ENCODE measurements around the gene NXT2. TPM values are rescaled to one million over a fixed set of nuclear protein-coding genes. Genes with fewer than 3 reads are reported as not detected.
A peak's percentile ranks its signal among the peaks of the same experiment; 100 is the strongest.
"Not testable (repeated sequence)": the region's sequence is repeated elsewhere in the genome, so short reads cannot be mapped to it uniquely, and the experiment has no call there.

Gene NXT2
- total and polyA plus RNA-seq, 2 experiments from 2014 or later = 6.9 to 11.5 TPM

DNA sequence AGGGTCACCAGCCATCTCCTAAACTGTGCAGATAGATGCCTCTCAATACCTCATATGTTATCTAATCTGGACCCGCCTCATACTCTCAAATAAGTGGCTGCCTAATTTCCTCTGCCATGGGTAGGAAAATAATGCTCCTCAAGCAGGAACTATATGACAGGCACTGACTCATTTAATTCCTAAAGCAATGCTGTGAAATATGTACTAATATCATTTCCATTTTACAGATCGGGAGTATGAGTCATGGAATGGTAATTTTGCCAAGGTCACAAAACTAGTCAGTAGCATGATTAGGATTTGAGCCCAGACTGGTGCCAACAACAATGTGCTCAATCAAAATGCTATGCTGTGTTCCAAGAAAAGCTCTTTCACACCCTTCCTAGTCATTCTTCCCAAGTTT is 3.0 kb upstream of the NXT2 start:
- no peaks in the 10 kb centered on the region for H3K9me2 ChIP-seq (ENCODE audit: insufficient read depth)
- H4K20me1 ChIP-seq (ENCODE audit: insufficient read depth) = no peaks in the 10 kb centered on the region
- H3K36me3 ChIP-seq (ENCODE audit: low read depth) = no peaks in the 10 kb centered on the region
- H3K79me2 ChIP-seq (ENCODE audit: insufficient read depth) = no peaks in the 10 kb centered on the region
- H3K4me1 ChIP-seq (ENCODE audit: insufficient read depth) = 0 out of 2 replicates have a peak, but pooled peaks cover 5% of the 10 kb centered on the region
- H3K4me3 ChIP-seq = no peak overlapping the region
- peaks cover 5% of the 10 kb centered on the region; the same call in 1 of the 2 replicates for H3F3A ChIP-seq (ENCODE audit: insufficient read depth)
- WGBS, 2 experiments (ENCODE audit: low coverage in 1 of 2, low lambda C conversion rate in 2 of 2, missing lambda C conversion rate in 2 of 2) = 36 to 43% methylated on average over 2 of the region's 2 CpGs
- no peak overlapping the region for H3K4me2 ChIP-seq (ENCODE audit: unreplicated experiment)
- no peak overlapping the region for H2AFZ ChIP-seq
- no peak overlapping the region for H3K9ac ChIP-seq
- H3K9me3 ChIP-seq (ENCODE audit: low read depth) = no peaks in the 10 kb centered on the region
- TF ChIP-seq EZH2 (IDR thresholded peaks at IDR 0.05; ENCODE audit: insufficient read depth, poor library complexity, severe bottlenecking) (no peak), EZH2phosphoT487 (IDR thresholded peaks at IDR 0.05; ENCODE audit: insufficient read depth, low read depth) (no peak)
- DNase-seq = peak; percentile 1
- no peak overlapping the region for H3K27ac ChIP-seq
- in situ Hi-C loops (cut with MboI) = no loop called here
- H3K27me3 ChIP-seq (replicated peaks; ENCODE audit: insufficient read depth) = no peaks in the 10 kb centered on the region

DNA sequence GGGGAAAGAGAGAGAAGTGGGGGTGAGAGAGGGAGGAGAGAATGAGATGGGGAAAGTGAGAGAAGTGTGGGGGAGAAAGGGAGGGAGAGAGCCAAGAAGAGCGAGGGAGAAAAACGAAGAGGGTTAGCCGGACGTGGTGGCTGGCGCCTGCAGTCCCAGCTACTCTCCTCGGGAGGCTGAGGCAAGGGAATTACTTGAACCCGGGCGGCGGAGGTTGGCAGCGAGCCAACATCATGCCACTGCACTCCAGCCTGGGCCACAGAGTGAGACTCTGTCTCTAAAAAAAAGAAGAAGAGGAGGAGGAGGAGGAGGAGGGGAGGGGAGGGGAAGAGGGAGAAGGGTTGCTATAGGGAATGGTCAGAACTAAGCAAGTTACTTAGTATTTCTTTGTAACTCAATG is 1.7 kb upstream of the NXT2 start:
- WGBS, 2 experiments (ENCODE audit: low coverage in 1 of 2, low lambda C conversion rate in 2 of 2, missing lambda C conversion rate in 2 of 2) = 72 to 100% methylated on average over 1 to 10 of the region's 10 CpGs
- Histone ChIP-seq H3K9me3 (ENCODE audit: low read depth) (no peaks in the 10 kb centered on the region), H3K27ac (no peak overlapping the region), H3K4me3 (no peak overlapping the region), H3K36me3 (ENCODE audit: low read depth) (no peaks in the 10 kb centered on the region), H3K27me3 (replicated peaks; ENCODE audit: insufficient read depth) (no peaks in the 10 kb centered on the region), H3K79me2 (ENCODE audit: insufficient read depth) (no peaks in the 10 kb centered on the region), H4K20me1 (ENCODE audit: insufficient read depth) (no peaks in the 10 kb centered on the region), H3K9ac (no peak overlapping the region), H3F3A (ENCODE audit: insufficient read depth) (peaks cover 5% of the 10 kb centered on the region; the same call in 1 of the 2 replicates), H3K4me1 (ENCODE audit: insufficient read depth) (0 out of 2 replicates have a peak, but pooled peaks cover 5% of the 10 kb centered on the region), H3K4me2 (ENCODE audit: unreplicated experiment) (no peak overlapping the region), H3K9me2 (ENCODE audit: insufficient read depth) (no peaks in the 10 kb centered on the region), H2AFZ (no peak overlapping the region)
- TF ChIP-seq EZH2 (IDR thresholded peaks at IDR 0.05; ENCODE audit: insufficient read depth, poor library complexity, severe bottlenecking) (no peak), EZH2phosphoT487 (IDR thresholded peaks at IDR 0.05; ENCODE audit: insufficient read depth, low read depth) (no peak)
- in situ Hi-C loops (cut with MboI) = no loop called here
- no peak for DNase-seq

DNA sequence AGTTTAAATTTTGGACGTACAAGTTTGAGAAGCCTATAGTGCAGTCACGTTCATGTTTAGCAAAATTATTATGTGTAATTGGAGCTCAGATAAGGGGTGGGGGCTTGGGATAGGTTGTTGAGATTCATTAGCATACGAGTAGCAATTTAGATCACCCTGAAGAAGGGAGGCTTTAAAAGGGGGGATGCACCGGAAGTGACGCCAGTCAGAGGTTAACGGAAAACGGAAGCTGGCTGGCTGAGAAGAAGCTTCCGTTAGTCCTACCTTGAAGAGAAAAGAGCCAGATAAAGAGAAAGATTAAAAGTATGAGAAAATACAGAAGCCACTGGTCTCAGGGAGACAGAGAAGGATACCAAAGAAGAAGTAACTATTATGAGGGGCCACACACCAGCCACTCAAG is 1.1 kb upstream of the NXT2 start:
- 92 to 93% methylated on average over 8 of the region's 8 CpGs for WGBS, 2 experiments (ENCODE audit: low coverage in 1 of 2, low lambda C conversion rate in 2 of 2, missing lambda C conversion rate in 2 of 2)
- H3K4me3 ChIP-seq = no peak overlapping the region

DNA sequence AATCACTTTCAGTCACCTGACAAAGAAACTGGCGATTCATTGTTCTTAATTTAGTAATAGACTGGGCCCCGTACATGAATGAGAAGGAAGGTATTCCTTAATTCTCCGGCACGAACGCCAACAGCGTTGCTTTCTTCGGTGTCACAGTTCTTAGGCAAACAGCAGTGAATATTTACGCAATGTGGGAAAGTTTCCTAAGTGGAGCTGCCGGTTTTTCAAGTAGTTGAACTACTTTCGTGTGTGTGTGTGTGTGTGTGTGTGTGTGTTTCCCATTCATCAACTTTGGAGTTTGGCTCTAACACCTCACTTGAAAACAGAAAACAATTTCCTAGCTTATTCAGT is 651 bp downstream of the NXT2 start:
- Histone ChIP-seq H3K27ac (peak overlapping the region; percentile 94), H3K9me3 (ENCODE audit: low read depth) (no peaks in the 10 kb centered on the region), H3F3A (ENCODE audit: insufficient read depth) (peaks cover 5% of the 10 kb centered on the region; the same call in 1 of the 2 replicates), H2AFZ (peak overlapping the region; percentile 98), H3K36me3 (ENCODE audit: low read depth) (no peaks in the 10 kb centered on the region), H4K20me1 (ENCODE audit: insufficient read depth) (no peaks in the 10 kb centered on the region), H3K79me2 (ENCODE audit: insufficient read depth) (no peaks in the 10 kb centered on the region), H3K9me2 (ENCODE audit: insufficient read depth) (no peaks in the 10 kb centered on the region), H3K27me3 (replicated peaks; ENCODE audit: insufficient read depth) (no peaks in the 10 kb centered on the region), H3K9ac (peak overlapping the region; percentile 92), H3K4me3 (peak overlapping the region; percentile 91), H3K4me1 (ENCODE audit: insufficient read depth) (0 out of 2 replicates have a peak, but pooled peaks cover 5% of the 10 kb centered on the region), H3K4me2 (ENCODE audit: unreplicated experiment) (peak overlapping the region; percentile 99)
- TF ChIP-seq EZH2phosphoT487 (IDR thresholded peaks at IDR 0.05; ENCODE audit: insufficient read depth, low read depth) (no peak), EZH2 (IDR thresholded peaks at IDR 0.05; ENCODE audit: insufficient read depth, poor library complexity, severe bottlenecking) (no peak)
- DNase-seq = peak; percentile 72
- in situ Hi-C loops (cut with MboI) = no loop called here
- 0 to 2% methylated on average over 9 to 10 of the region's 10 CpGs for whole genome bisulfite sequencing, 2 experiments (ENCODE audit: low coverage in 1 of 2, low lambda C conversion rate in 2 of 2, missing lambda C conversion rate in 2 of 2)

More for the DNA sequence above, 1.1 kb upstream of the NXT2 start:
- Histone ChIP-seq H3K36me3 (ENCODE audit: low read depth) (no peaks in the 10 kb centered on the region), H3K27me3 (replicated peaks; ENCODE audit: insufficient read depth) (no peaks in the 10 kb centered on the region), H4K20me1 (ENCODE audit: insufficient read depth) (no peaks in the 10 kb centered on the region), H2AFZ (peak overlapping the region; percentile 98; the same call in 1 of the 2 replicates), H3F3A (ENCODE audit: insufficient read depth) (peaks cover 5% of the 10 kb centered on the region; the same call in 1 of the 2 replicates), H3K4me1 (ENCODE audit: insufficient read depth) (0 out of 2 replicates have a peak, but pooled peaks cover 5% of the 10 kb centered on the region), H3K9ac (no peak overlapping the region), H3K27ac (no peak overlapping the region), H3K9me3 (ENCODE audit: low read depth) (no peaks in the 10 kb centered on the region), H3K79me2 (ENCODE audit: insufficient read depth) (no peaks in the 10 kb centered on the region), H3K9me2 (ENCODE audit: insufficient read depth) (no peaks in the 10 kb centered on the region), H3K4me2 (ENCODE audit: unreplicated experiment) (no peak overlapping the region)
- in situ Hi-C loops (cut with MboI) = no loop called here
- no peak for TF ChIP-seq EZH2phosphoT487 (IDR thresholded peaks at IDR 0.05; ENCODE audit: insufficient read depth, low read depth)
- no peak for TF ChIP-seq EZH2 (IDR thresholded peaks at IDR 0.05; ENCODE audit: insufficient read depth, poor library complexity, severe bottlenecking)
- DNase-seq = no peak

DNA sequence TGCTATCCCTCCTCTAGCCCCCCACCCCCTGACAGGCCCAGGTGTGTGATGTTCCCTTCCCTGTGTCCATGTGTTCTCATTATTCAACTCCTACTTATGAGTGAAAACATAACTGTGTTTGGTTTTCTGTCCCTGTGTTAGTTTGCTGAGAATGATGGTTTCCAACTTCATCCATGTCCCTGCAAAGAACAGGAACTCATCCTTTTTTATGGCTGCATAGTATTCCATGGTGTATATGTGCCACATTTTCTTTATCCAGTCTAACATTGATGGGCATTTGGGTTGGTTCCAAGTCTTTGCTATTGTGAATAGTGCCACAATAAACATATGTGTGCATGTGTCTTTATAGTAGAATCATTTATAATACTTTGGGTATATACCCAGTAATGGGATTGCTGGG is 2.4 kb downstream of the NXT2 start:
- H3K4me2 ChIP-seq (ENCODE audit: unreplicated experiment); H3F3A ChIP-seq (ENCODE audit: insufficient read depth); H3K27me3 ChIP-seq (replicated peaks; ENCODE audit: insufficient read depth); H4K20me1 ChIP-seq (ENCODE audit: insufficient read depth); H2AFZ ChIP-seq; H3K9me3 ChIP-seq (ENCODE audit: low read depth); H3K36me3 ChIP-seq (ENCODE audit: low read depth); H3K79me2 ChIP-seq (ENCODE audit: insufficient read depth); H3K27ac ChIP-seq; H3K9ac ChIP-seq; H3K9me2 ChIP-seq (ENCODE audit: insufficient read depth); H3K4me1 ChIP-seq (ENCODE audit: insufficient read depth); DNase-seq; in situ Hi-C loops (cut with MboI); H3K4me3 ChIP-seq: not testable (repeated sequence)
